GM18508 (cell line): ENCODE results near the gene GTF3C2.
"Not testable (repeated sequence)": the region's sequence is repeated elsewhere in the genome, so short reads cannot be mapped to it uniquely, and the experiment has no call there.

Source experiments
- ATAC-seq: cut with Tn5 transposase; IDR thresholded peaks from one replicate; pipeline ENCODE4 v1.9.1; 2021; ENCODE audit warnings: moderate number of reproducible peaks; ENCODE audit not compliant: insufficient read depth, unreplicated experiment

Gene GTF3C2

GRCh38 chr2:27303093-27304025 is 53.2 kb downstream of the GTF3C2 start:
- ATAC-seq, result no peak

GRCh38 chr2:27300606-27301005 is 56.0 kb downstream of the GTF3C2 start:
- not testable (repeated sequence) for ATAC-seq

- ATAC-seq, result no peak
Observed at GRCh38 chr2:27298391-27299080, 58.0 kb downstream of the GTF3C2 start.

GRCh38 chr2:27297195-27297594 is 59.4 kb downstream of the GTF3C2 start:
- ATAC-seq, result no peak

- ATAC-seq, result no peak
Observed at GRCh38 chr2:27296481-27296880, 60.1 kb downstream of the GTF3C2 start.

- no peak for ATAC-seq
Observed at GRCh38 chr2:27294928-27295327, 61.6 kb downstream of the GTF3C2 start.

GRCh38 chr2:27291865-27292264 is 64.7 kb downstream of the GTF3C2 start:
- ATAC-seq, result no peak

GRCh38 chr2:27290549-27290948 is 66.0 kb downstream of the GTF3C2 start:
- no peak for ATAC-seq

GRCh38 chr2:27288610-27289009 is 68.0 kb downstream of the GTF3C2 start:
- ATAC-seq, result no peak

- no peak for ATAC-seq
Observed at GRCh38 chr2:27285481-27285880, 71.1 kb downstream of the GTF3C2 start.

- ATAC-seq, result no peak
Observed at GRCh38 chr2:27284996-27285395, 71.6 kb downstream of the GTF3C2 start.

- no peak for ATAC-seq
Observed at GRCh38 chr2:27282892-27283291, 73.7 kb downstream of the GTF3C2 start.

- ATAC-seq, result no peak
Observed at GRCh38 chr2:27281855-27282559, 74.6 kb downstream of the GTF3C2 start, which contains the start of gene TRIM54. Gene TRIM54 (plus strand): TSS chr2:27282429. CDS start chr2:27282732, 303 bp downstream.

- ATAC-seq, result no peak
Observed at GRCh38 chr2:27281442-27281841, 75.1 kb downstream of the GTF3C2 start.

- ATAC-seq, result no peak
Observed at GRCh38 chr2:27280826-27281225, 75.7 kb downstream of the GTF3C2 start.

GRCh38 chr2:27278010-27278409 is 78.6 kb downstream of the GTF3C2 start:
- no peak for ATAC-seq
